GM19351 (cell line): ENCODE data around the gene PRSS57.
"Not testable (repeated sequence)": the region's sequence is repeated elsewhere in the genome, so short reads cannot be mapped to it uniquely, and the experiment has no call there.

ENCODE experiments used
- ATAC-seq: cut with Tn5 transposase; IDR thresholded peaks from one replicate; pipeline ENCODE4 v1.9.1; 2021; ENCODE audit warnings: mild to moderate bottlenecking, moderate library complexity; ENCODE audit not compliant: unreplicated experiment

PRSS57 gene

DNA sequence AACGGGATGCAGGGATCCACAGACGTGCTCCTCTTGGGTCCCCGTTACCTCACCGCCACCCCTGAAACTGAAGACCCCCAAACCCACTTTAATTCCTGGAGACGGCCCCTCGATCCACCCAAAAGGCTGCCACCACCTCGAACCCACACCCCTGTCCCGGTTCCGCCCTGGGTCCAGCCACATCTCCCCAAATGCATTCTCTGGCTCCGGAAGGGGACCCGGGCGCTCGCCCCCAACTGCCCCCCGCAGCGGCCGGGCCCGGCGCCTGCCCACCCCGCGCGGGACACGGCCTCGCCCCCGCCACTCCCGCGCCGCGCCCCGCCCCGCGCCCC, 19.3 kb downstream of the PRSS57 start:
- no peak for ATAC-seq

DNA sequence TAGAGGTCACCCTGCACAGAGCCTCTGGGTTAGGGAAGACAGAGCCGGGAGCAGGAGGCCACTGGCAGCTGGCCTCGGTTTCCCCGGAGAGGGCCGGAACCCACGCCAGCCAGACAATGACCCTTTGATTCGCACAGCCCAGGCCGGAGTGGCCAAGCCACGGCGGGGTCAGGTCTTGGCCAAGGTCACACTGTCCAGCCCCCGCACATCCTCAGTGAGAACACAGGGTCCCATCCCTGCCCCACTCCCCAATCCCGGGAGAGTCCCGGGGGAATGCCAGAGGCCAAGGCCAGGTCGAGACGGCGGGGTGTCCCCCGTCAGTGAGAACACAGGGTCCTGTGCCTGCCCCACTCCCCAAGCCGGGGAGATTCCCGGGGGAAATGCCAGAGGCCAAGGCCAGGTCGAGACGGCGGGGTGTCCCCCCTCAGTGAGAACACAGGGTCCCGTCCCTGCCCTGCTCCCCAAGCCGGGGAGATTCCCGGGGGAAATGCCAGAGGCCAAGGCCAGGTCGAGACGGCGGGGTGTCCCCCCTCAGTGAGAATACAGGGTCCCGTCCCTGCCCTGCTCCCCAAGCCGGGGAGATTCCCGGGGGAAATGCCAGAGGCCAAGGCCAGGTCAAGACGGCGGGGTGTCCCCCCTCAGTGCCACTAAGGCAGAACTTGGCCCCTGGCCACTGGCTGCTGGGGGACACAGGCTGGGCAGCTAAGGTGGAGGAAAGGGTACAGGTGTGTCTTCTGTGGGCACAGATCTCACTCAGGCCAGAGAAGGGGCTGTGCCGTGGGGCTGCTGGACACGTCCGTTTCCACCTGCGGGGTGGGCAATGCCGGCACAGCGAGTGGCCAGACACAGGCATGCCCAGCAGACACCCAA, 20.7 kb downstream of the PRSS57 start:
- ATAC-seq, result no peak

DNA sequence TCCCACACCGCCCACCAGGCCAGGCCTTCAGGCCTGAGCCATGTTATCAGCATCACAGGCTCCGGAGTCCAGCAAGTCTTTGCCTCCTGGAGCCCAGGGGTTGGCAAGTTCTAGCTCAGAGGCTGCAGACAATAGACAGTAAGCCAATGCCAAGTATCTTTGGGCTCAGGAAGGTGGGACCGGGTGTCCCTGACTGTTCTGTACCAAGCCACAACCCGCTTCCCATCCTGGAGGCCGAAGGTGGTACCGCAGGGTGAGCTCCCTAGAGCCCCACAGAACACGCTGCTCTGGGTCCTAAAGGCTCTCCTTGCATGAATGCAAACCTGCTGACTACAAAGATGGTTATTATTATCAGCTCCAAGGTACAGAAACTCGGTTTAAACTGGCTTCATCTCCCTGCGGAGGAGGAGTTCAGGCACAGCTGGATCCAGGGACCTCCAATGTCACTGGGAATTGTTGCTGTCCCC, 24.6 kb downstream of the PRSS57 start:
- ATAC-seq, result no peak

DNA sequence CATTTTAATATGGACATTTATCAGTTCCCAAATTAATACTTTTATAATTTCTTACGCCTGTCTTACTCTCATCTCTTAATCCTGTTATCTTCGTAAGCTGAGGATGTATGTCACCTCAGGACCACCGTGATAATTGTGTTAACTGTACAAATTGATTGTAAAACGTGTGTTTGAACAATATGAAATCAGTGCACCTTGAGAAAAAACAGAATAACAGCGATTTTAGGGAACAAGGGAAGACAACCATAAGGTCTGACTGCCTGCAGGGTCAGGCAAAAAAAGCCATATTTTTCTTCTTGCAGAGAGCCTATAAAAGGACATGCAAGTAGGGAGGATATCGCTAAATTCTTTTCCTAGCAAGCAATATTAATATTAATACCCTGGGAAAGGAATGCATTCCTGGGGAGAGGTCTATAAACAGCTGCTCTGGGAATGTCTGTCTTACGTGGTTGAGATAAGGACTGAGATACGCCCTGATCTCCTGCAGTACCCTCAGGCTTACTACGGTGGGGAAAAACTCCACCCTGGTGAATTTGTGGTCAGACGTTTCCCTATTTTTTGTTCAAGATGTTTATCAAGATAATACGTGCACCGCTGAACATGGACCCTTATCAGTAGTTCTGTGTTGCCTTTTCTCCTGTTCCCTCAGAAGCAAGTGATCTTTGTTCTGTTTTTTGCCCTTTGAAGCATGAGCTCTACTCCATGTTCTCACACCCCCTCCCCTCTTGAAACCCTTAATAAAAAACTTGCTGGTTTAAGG, 26.4 kb downstream of the PRSS57 start:
- not testable (repeated sequence) for ATAC-seq

DNA sequence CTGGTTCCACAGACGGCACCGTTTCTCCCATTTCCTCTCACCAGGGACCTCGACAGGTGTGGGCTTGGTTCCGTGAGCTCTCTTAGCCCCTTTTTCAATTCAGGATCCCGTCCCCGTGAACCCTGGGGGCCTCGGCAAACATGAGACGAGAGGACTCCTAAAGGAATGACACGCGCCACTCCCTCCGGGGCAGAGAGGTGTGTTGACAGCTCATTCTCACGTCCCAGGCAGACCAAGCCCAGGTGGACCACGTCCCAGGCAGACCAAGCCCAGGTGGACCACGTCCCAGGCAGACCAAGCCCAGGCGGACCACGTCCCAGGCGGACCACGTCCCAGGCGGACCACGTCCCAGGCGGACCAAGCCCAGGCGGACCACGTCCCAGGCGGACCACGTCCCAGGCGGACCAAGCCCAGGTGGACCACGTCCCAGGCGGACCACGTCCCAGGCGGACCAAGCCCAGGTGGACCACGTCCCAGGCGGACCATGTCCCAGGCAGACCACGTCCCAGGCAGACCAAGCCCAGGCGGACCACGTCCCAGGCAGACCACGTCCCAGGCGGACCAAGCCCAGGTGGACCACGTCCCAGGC, 28.2 kb downstream of the PRSS57 start:
- not testable (repeated sequence) for ATAC-seq

DNA sequence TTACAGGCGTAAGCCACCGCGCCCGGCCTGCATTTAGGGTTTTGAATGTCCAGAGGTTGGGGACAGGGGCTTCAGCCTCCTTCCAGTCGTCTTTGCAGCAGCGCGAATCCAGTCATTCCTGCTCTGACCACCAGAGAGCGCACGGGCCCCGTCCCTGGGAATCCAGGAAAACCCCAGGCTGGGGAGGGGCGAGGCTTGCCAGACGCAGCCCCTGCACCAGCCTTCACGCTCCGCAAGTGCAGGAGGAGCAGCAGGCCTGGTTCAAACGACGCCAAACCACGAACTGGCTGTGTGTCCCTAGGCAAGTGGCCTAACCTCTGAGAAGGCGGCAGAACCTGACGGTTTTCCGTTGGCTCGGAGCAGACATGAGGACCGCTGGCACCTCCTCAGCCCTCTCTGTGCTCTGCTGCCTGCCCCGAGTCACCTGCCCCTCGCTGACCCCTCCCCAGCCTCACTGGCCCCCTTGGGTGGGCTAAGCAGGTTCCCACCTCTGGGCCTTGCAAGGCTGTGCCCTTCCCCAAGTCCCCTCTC, 30.3 kb downstream of the PRSS57 start:
- ATAC-seq, result no peak

DNA sequence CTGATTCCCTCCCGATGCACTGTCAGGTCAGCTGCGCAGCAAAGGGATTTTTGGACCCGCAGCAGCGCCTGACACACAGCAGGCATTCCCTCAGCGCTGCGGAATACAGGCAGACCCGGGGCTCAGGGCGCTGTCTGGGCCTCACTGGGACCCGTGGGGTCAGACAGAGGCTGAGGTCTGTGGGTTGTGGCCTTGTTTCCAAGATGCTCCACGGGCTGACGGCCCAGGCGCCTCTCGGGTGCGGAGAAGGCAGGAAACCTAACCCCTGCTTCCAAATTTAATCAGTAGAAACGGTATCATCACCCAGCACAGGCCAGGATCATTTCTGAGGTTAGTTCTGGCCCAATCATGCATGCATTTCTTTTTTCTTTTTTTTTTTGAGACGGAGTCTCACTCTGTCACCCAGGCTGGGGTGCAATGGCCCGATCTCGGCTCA, 31.6 kb downstream of the PRSS57 start:
- ATAC-seq, result no peak

DNA sequence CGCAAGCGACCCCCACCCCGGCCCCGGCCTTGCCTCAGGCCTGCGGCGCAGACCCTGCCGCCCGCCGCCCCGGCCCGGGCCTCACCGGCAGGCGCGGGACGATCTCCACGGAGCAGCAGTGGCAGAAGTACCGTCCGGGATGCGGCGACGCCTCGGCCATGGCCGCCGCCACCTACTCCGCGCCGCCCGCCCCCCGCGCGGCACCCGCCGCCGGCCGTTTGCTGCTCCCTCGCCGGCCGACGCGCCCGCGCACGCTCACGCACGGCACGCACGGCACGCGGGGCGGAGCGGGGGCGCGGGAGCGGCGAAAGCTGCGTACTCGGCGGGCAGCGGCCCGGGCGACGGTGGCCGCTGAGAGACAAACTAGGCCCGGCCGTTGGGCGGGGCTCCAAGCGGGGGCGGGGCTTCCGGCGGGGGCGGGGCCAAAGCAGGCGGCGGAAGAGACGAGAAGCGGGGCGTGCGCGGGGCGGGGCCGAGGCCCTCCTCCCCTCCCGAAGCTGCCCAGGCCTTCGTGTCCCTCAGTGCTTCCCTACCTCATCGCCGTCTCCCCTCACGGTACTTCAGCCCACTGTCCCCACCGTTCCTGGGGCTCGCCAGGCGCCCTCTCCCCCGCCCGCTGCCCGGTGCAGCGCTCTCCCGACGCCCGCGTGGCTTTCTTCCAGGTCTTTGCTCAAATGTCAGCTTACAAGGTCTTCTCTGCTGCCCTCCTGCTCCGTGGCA, 32.1 kb downstream of the PRSS57 start, which contains the start of gene RNF126:
RNF126 (minus strand) TSS at position 253 of the 720 bp plus-strand sequence; CDS start at position 160, 93 bp downstream.
- peak; percentile 66 for ATAC-seq

DNA sequence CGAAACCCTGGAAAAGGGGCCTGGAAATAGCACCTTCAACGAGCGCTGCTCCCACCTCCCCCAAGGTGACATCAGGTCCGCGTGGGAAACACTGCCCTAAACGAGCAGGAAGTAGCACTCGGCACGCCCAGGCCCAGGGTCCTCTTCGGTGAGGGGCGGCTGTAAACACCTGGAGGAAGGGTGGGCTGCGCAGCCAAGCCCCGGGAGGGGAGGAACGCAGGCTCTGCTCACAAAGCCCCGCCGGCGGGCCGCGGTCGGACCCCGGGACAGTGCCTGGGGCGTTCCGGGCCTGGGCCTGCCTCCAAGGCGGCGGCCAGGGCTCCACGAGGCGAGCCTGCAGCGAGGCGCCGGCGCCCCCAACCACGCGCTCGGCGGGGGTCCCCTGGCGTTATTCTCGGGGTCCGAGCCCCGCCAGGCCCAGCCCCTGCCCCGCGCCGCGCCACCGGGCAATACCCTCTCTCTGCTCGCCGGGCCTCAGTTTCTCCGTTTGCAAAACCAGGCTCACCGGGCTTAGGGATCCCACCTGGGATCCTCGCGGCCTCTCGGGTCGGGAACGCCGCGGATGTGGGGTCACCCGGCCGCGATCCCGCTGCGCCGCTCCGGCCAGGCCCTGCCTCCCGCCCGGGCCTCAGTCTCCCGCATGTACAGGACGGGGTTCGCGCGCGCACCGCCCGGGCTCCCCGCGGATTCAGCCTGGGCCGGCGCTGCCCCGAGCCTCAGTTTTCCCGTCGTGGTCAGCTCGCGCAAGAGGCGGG, 32.9 kb downstream of the PRSS57 start:
- no peak for ATAC-seq

DNA sequence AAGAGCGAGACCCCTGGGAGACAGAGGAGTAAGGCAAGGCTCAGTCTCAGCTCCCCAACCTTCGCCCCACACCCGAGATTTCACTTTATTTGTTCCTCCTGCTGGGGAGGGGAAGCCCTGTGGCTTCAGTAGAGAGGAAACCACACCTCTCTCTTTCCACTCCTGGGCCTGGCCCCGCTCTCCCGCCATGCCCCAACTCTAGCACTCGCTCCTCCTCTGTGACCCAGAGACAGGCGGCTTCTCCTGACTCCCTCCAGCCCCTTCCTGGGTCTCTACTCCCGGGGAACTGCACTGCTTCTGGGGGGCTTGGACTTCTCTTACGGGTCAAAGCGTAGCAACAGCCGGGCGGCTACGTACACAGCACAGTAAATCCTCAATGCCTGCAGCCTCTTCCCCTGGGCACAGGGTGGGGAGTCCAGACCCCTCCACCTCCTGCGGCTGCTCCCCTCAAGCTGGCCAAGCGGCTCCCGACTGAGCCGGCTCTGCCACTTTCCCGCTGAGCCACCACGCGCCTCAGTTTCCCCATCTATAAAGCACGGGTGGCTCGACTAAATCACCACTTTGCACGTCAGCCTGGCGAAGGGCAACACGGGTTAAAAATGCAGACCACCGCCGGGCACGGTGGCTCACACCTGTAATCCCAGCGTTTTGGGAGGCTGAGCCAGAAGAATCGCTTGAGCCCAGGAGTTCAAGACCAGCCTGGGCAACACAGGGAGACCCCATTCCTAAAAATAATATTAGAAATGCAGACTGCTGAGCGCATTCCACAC, 33.6 kb downstream of the PRSS57 start:
- ATAC-seq, result no peak

DNA sequence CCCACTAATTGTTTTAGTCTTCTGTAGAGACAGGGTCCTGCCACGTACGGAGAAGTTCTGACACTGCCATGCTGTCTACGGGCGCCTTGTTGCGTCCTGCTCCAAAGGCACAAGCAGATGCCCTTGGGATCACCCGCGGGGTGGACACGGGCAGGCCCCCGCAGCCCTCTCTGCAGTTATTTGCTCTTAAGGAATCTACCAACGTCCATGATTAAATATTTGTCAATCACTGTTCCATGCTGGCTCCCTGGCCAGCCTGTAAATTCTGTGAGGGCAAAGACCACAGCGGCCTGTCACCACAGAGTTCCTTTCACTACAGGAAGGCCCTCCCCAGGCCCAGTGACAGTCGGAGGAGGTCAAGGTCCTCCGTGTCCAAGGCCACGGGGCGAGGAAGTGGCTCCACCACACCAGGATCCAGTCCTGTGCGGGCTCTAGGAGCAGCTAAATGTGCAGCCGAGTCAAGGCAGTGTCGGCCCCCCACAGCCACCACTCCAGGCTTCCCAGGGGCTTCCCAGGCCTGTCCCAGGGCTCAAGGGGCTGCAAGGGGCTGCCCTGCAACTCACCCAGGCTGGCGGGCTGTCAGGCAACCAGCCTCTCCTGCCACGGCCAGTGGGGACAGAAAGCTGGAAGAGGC, 34.3 kb downstream of the PRSS57 start:
- no peak for ATAC-seq

DNA sequence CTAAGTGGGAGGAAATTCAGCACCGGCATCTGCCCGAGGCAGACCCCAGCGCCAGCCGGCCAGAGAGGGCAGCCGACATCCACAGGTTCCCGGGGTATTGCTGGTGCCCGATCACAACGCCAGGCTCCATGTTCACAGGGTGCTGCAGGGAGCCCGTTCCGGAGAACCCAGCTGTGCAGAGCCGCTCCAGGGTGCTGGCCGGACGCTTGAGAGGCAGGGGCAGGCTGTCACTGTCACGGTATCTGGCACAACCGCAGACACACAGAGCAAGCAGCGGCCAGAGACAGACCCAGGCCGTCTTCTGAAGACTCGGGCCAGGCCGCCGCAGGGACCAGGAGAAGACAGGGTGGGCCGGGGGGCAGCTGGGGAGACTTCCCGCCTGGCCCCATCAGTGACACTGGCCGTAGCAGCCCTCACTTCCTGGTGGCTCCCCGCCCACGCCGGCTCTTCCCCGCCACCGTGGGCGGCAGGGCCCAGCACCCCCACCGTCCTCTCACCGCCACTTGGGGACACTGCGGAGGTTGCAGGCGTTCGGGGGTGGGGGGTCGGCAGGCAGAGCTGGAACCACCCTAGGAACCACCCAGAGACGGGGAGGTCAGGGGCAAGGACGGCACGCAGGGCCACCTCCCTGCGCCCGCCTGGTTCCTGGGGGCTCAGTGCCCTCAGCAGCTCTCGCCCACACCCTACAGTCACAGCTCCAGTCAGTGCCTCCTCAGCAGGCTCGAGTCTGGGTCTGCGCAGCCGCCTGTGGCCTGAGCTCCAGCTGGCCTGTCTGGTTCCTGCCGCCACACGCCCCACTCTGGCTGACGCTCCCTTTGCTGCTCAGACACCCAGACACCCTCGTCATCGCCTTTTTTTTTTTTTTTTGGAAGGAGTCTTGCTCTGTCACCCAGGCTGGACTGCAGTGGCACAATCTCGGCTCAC, 36.1 kb downstream of the PRSS57 start:
- ATAC-seq, result no peak

DNA sequence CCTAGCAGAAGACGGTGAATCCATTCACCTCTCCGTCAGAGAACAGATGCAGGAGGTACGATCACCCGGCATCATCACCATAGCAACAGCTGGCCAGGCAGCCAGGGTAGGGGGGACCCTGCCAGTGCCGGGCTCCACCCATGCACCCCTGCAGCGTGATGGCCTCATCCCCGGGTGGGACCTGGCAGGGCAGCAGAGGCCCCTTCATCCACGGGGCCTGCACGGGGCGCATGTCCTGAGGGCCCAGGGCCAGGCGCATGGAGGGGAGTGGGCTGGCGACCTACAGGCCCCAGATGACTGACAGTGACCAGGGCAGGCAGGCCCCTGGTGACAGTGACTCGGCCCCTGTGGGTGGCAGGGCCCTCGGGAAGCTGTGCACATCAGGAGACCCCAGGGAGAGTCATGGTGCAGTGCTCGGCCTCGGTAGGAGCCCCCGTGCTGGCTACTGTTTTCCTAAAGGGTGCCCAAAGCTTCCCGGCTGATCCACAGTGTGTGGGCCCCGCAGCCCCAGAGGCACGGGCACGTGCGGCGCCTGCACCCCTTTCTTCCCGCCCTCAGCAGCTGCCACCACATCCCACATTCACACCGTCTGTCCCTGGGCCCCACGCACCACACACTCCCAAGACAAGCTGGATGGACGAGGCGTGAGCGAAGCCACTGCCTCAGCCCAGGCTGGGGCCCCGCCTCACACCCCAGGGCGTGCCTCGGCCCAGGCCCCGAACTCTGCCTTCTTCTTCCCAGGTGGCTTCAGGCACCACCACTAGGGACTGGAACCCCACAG, 37.0 kb downstream of the PRSS57 start:
- ATAC-seq, result no peak

DNA sequence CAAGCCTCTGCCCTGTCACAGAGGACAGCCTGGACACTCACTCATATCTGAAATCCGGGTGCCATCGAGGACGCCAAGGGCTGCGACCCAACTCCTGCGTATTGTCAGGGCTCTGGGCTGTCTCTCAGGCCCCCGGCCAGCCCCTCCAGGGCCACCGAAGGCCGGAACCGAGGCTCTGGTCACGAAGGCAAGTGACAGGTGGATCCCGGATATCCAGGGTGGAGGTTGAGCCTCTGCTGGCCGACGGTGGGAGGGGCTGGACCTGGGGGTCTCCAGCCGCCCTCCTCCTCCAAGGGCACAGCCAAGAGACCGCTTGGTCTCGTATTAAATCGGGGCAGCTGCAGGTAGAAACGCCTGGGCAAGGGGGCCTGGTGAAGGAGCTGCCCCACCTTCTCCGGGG, 37.6 kb downstream of the PRSS57 start:
- ATAC-seq, result no peak

DNA sequence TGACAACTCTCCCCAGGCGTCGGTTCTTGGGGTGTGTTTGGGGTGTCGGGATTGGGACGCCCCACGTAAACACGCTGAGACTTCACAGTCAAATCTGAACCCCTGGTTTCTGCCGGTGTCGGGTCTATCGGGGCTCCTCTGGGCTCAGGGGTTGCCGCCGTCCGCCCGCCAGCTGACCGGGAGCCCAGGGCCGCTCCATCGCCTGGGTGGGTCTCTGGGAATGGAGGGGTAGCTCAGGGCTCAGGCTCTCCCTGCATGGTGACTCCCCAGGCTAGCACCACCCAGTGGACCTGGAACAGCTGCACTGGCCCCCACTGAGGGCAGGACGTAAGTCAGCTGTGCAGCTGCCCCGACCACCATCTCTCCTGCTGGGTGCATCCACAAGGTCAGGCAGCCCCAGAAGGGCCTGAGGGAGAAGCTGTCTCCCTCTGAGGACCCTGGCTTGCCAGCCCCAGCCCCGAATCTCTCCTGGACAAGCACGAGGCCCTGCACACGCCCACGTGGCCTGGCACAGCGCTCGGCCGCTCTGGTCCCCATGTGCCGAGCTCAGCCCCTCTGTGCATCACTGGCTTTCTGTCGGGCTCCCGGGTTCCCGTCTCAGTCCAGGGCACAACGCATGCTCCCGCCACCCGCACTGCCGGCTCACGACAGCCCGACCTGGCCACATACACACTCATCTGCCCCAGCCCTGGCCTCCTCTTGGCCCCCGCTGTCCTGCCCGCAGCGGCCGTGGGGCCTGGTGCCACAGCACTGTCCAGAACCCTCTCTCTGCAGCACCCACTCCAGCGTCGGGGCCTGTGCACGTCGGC, 38.3 kb downstream of the PRSS57 start:
- ATAC-seq, result no peak

DNA sequence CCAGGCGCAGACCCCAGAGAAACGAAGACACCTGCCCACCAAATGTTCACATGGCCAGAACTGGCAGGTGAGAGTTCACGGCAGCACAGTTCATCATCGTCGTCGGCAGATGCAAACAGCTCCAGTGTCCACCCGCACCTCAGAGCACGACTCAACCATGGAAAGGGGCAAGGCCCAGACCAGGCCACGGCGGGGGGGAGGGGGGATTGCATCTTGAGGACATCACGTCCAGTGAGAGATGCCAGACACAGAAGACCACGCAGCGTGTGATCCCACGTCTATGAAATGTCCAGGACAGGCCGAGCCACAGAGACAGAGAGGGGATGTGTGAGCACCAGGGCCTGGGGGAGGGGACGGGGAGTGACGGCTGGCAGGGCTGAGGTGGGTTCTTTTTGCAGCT, 39.6 kb downstream of the PRSS57 start:
- no peak for ATAC-seq
